T-helper 22 cell (primary cell): ENCODE measurements around the gene CAD.

Experiments used
- DNase-seq: peaks from one replicate; pipeline ENCODE4 v3.0.0-alpha.2; 2020; ENCODE audit warnings: low read depth

Gene CAD

GRCh38 chr2:27281855-27282559 is 64.8 kb downstream of the CAD start, which contains the start of gene TRIM54:
TSS of gene TRIM54 (plus strand) at chr2:27282429. CDS start at chr2:27282732, 303 bp downstream.
- no peak for DNase-seq

- no peak for DNase-seq
Measured at GRCh38 chr2:27282892-27283291, 65.7 kb downstream of the CAD start.

- no peak for DNase-seq
Measured at GRCh38 chr2:27284996-27285395, 67.8 kb downstream of the CAD start.

GRCh38 chr2:27285481-27285880 is 68.3 kb downstream of the CAD start:
- DNase-seq: no peak

- no peak for DNase-seq
Measured at GRCh38 chr2:27288610-27289009, 71.4 kb downstream of the CAD start.

GRCh38 chr2:27290549-27290948 is 73.4 kb downstream of the CAD start:
- DNase-seq: no peak

- no peak for DNase-seq
Measured at GRCh38 chr2:27291865-27292264, 74.7 kb downstream of the CAD start.
